Prostate gland (tissue), 2 donors: ENCODE measurements around the gene RNF167. TPM values are rescaled to one million over a fixed set of nuclear protein-coding genes. Genes with fewer than 3 reads are reported as not detected.

Source experiments
- DNase-seq: peaks from one replicate; pipeline ENCODE4 v3.0.0-alpha.2; 2019; ENCODE audit warnings: low spot score
- H3K27ac ChIP-seq, 2 donors: fragments of 200-600 bp; sonication (generic); 2 replicates each; pipeline ENCODE4 v1.5.1; 2017 to 2019
- H3K27me3 ChIP-seq: fragments of 200-600 bp; sonication (generic); replicated peaks from 2 replicates; pipeline ENCODE4 v1.5.1; 2019; ENCODE audit not compliant: insufficient read depth
- H3K36me3 ChIP-seq, 2 donors: fragments of 200-600 bp; sonication (generic); 1 replicate in 1 of 2; 2 replicates in 1 of 2; pipeline versions ENCODE4 v1.5.1 to v1.8.1; 2017 to 2019
- H3K4me1 ChIP-seq: fragments of 200-600 bp; sonication (generic); replicated peaks from 2 replicates; pipeline ENCODE4 v1.5.1; 2019
- H3K4me3 ChIP-seq, 2 donors: fragments of 200-600 bp; sonication (generic); 2 replicates each; pipeline ENCODE4 v1.5.1; 2017 to 2019
- H3K9me3 ChIP-seq: fragments of 200-600 bp; sonication (generic); 2 replicates; pipeline ENCODE4 v1.5.1; 2017
- CTCF ChIP-seq, 4 experiments: fragments of 200-600 bp in 2 of 4; fragments of 450-650 bp in 2 of 4; sonication (generic) in 2 of 4; IDR thresholded peaks; 1 replicate in 3 of 4; 2 replicates in 1 of 4; pipeline ENCODE4 v1.5.1; 2016 to 2019; ENCODE audit warnings: antibody characterized with exemption in 4 of 4, mild to moderate bottlenecking in 2 of 4, moderate library complexity in 2 of 4
- POLR2A ChIP-seq: fragments of 450-650 bp; IDR thresholded peaks from one replicate; pipeline ENCODE4 v1.6.1; 2016; ENCODE audit warnings: antibody characterized with exemption, mild to moderate bottlenecking
- POLR2AphosphoS5 ChIP-seq: sonication (generic); formaldehyde crosslinking; IDR thresholded peaks from one replicate; pipeline ENCODE4 v1.6.1; 2017; ENCODE audit warnings: antibody characterized with exemption
- WGBS: methylation state at CpG from one replicate; pipeline ENCODE4 v1.1.5; 2018; 5-methylcytosine and 5-hydroxymethylcytosine counted together
- intact Hi-C: fragments of 100-400 bp; cut with DNase I; formaldehyde crosslinking; loops from one replicate; pipeline ENCODE4 v1.14.2; 2022
- microRNA-seq: library from miRNA; unstranded; fragments of <30 nt; microRNA quantifications from one replicate; pipeline ENCODE4, GENCODE V29; 2016
- small RNA-seq, 2 donors: library from RNA; depleted of rRNA; stranded (forward); fragments of <200 nt; gene quantifications; one replicate each; pipeline ENCODE3, GENCODE V24; 2016
- total RNA-seq, 2 donors: library from RNA; depleted of rRNA; stranded (reverse); fragments of >200 nt; gene quantifications; one replicate each; pipeline ENCODE4 v1.1.0, GENCODE V29; 2016

The RNF167 gene
- total RNA-seq, 2 donors from 2014 or later: 78.7 to 138 TPM

GRCh38 chr17:4994081-4994595 lies 54.1 kb downstream of the RNF167 start:
- Histone ChIP-seq H3K27me3 (no peaks in the 10 kb centered on the region), H3K27ac (no peak overlapping the region), H3K4me1 (no peaks in the 10 kb centered on the region), H3K36me3 (no peaks in the 10 kb centered on the region), H3K9me3 (no peaks in the 10 kb centered on the region), H3K4me3 (no peak overlapping the region)
- WGBS: 93% methylated on average over 6 of the region's 6 CpGs
- DNase-seq: no peak
- intact Hi-C loops: no loop called here
- TF ChIP-seq CTCF (IDR thresholded peaks at IDR 0.05): no peak
- no peak for TF ChIP-seq POLR2AphosphoS5
- TF ChIP-seq POLR2A: no peak

Small RNA genes lying within 50 kb of the gene (microRNA-seq; reads per million reads assigned to microRNA genes)
- not detected for gene MIR6864
- not detected for gene MIR6865

Small RNA genes lying within 50 kb of the gene (small RNA-seq; reads per million reads assigned to genes)
- gene MIR6864 (0 to 0.28 reads per million in 2 donors), gene MIR6865 (0 reads per million in 2 donors)

Other genes starting within 250 kb of the RNF167 start
- 10 to 100 TPM; 27.1 to 79.7 TPM for gene PELP1, start 236.1 kb upstream of the RNF167 start, total RNA-seq
- gene ARRB2, start 229.6 kb upstream of the RNF167 start, total RNA-seq: 10 to 100 TPM; 12.5 to 30.1 TPM
- gene MED11, start 208.8 kb upstream of the RNF167 start, total RNA-seq: 10 to 100 TPM; 31.0 to 41.9 TPM
- 1 to 10 TPM in 1 of 2 donors, under 1 TPM in 1; 0.91 to 7.3 TPM for gene ZMYND15, start 200.4 kb upstream of the RNF167 start, total RNA-seq
- gene CXCL16, start 200.3 kb upstream of the RNF167 start, total RNA-seq: 10 to 100 TPM; 27.9 to 36.0 TPM
- gene TM4SF5, start 168.4 kb upstream of the RNF167 start, total RNA-seq: not detected
- 1 to 10 TPM in 1 of 2 donors, not detected in 1; 2.6 TPM for gene VMO1, start 153.9 kb upstream of the RNF167 start, total RNA-seq
- gene GLTPD2, start 151.3 kb upstream of the RNF167 start, total RNA-seq: not detected
- 100 to 1,000 TPM; 152 to 183 TPM for gene PSMB6, start 144.1 kb upstream of the RNF167 start, total RNA-seq
- gene PLD2, start 133.1 kb upstream of the RNF167 start, total RNA-seq: 10 to 100 TPM; 25.7 to 29.5 TPM
- 100 to 1,000 TPM in 1 of 2 donors, 10 to 100 TPM in 1; 53.0 to 136 TPM for gene MINK1, start 106.9 kb upstream of the RNF167 start, total RNA-seq
- gene C17orf107, start 40.7 kb upstream of the RNF167 start, total RNA-seq: 10 to 100 TPM in 1 of 2 donors, 1 to 10 TPM in 1; 2.4 to 15.4 TPM
- gene CHRNE, start 37.2 kb upstream of the RNF167 start, total RNA-seq: 1 to 10 TPM in 1 of 2 donors, under 1 TPM in 1; 0.64 to 1.0 TPM
- not detected for gene GP1BA, start 8.0 kb upstream of the RNF167 start, total RNA-seq
- gene SLC25A11, start 222 bp upstream of the RNF167 start, total RNA-seq: 10 to 100 TPM; 40.5 to 68.0 TPM
- 1,000 to 10,000 TPM in 1 of 2 donors, 100 to 1,000 TPM in 1; 646 to 1,039 TPM for gene PFN1, start 8.3 kb downstream of the RNF167 start, total RNA-seq
- 10 to 100 TPM in 1 of 2 donors, 1 to 10 TPM in 1; 9.7 to 10.2 TPM for gene ENO3, start 10.9 kb downstream of the RNF167 start, total RNA-seq
- gene SPAG7, start 27.5 kb downstream of the RNF167 start, total RNA-seq: 10 to 100 TPM; 54.2 to 72.0 TPM
- gene CAMTA2, start 47.4 kb downstream of the RNF167 start, total RNA-seq: 10 to 100 TPM; 13.6 to 40.2 TPM
- 1 to 10 TPM; 2.5 to 8.4 TPM for gene INCA1, start 57.3 kb downstream of the RNF167 start, total RNA-seq
- gene KIF1C, start 57.7 kb downstream of the RNF167 start, total RNA-seq: 10 to 100 TPM; 59.5 to 88.9 TPM
- gene SLC52A1, start 95.2 kb downstream of the RNF167 start, total RNA-seq: 1 to 10 TPM; 1.6 to 1.7 TPM
- gene ZFP3, start 138.2 kb downstream of the RNF167 start, total RNA-seq: 1 to 10 TPM; 5.4 to 8.5 TPM
- gene ZNF232, start 171.6 kb downstream of the RNF167 start, total RNA-seq: 10 to 100 TPM; 14.3 TPM
- gene USP6, start 175.8 kb downstream of the RNF167 start, total RNA-seq: 1 to 10 TPM; 1.4 to 6.8 TPM